Parathyroid adenoma (tissue), 2 donors: ENCODE results near the gene ELL.

ENCODE experiments used
- H2AFZ ChIP-seq: fragments of 300-600 bp; sonication (generic); one replicate; pipeline ENCODE4 v1.7.0; 2017; ENCODE audit warnings: antibody characterized with exemption, mild to moderate bottlenecking
- H3K27ac ChIP-seq: fragments of 300-600 bp; sonication (generic); one replicate; pipeline ENCODE4 v1.7.0; 2017
- H3K27me3 ChIP-seq: fragments of 300-600 bp; sonication (generic); one replicate; pipeline ENCODE4 v1.7.0; 2017; ENCODE audit warnings: low read length; ENCODE audit not compliant: control insufficient read depth, insufficient read depth
- H3K36me3 ChIP-seq: fragments of 300-600 bp; sonication (generic); one replicate; pipeline ENCODE4 v1.7.0; 2017; ENCODE audit warnings: low read length; ENCODE audit not compliant: control insufficient read depth, insufficient read depth
- H3K4me1 ChIP-seq: fragments of 300-600 bp; sonication (generic); one replicate; pipeline ENCODE4 v1.7.0; 2017; ENCODE audit warnings: control low read depth
- H3K4me2 ChIP-seq: fragments of 300-600 bp; sonication (generic); one replicate; pipeline ENCODE4 v1.7.0; 2017; ENCODE audit warnings: low read length
- H3K4me3 ChIP-seq: fragments of 300-600 bp; sonication (generic); one replicate; pipeline ENCODE4 v1.7.0; 2017; ENCODE audit warnings: low read depth, low read length
- H3K79me2 ChIP-seq: fragments of 300-600 bp; sonication (generic); one replicate; pipeline ENCODE4 v1.7.0; 2017; ENCODE audit warnings: control low read depth
- H3K9ac ChIP-seq: fragments of 300-600 bp; sonication (generic); one replicate; pipeline ENCODE4 v1.7.0; 2017; ENCODE audit warnings: mild to moderate bottlenecking
- H3K9me3 ChIP-seq: fragments of 300-600 bp; sonication (generic); one replicate; pipeline ENCODE4 v1.7.0; 2017; ENCODE audit warnings: low read length; ENCODE audit not compliant: control insufficient read depth
- CTCF ChIP-seq: fragments of 300-600 bp; sonication (generic); IDR thresholded peaks from one replicate; pipeline ENCODE4 v1.7.0; 2017; ENCODE audit warnings: antibody characterized with exemption, mild to moderate bottlenecking
- donor health status: primary hyperparathyroidism.

The ELL gene

GRCh38 chr19:18439025-18439909 lies 82.6 kb downstream of the ELL start:
- Histone ChIP-seq H3K9me3 (no peaks in the 10 kb centered on the region), H3K27me3 (no peaks in the 10 kb centered on the region), H3K36me3 (no peaks in the 10 kb centered on the region), H3K4me3 (no peak overlapping the region), H2AFZ (peak overlapping the region; percentile 81), H3K27ac (peak overlapping the region; percentile 71), H3K9ac (no peak overlapping the region), H3K4me1 (peaks cover 14% of the 10 kb centered on the region), H3K79me2 (peaks cover 5% of the 10 kb centered on the region), H3K4me2 (no peak overlapping the region)
- no peak for TF ChIP-seq CTCF

- Histone ChIP-seq H3K4me1 (peaks cover 14% of the 10 kb centered on the region), H3K27ac (peak overlapping the region; percentile 71), H2AFZ (peak overlapping the region; percentile 81), H3K36me3 (no peaks in the 10 kb centered on the region), H3K9ac (no peak overlapping the region), H3K4me3 (peak overlapping the region; percentile 71), H3K9me3 (no peaks in the 10 kb centered on the region), H3K4me2 (peak overlapping the region; percentile 84), H3K79me2 (peaks cover under 1% of the 10 kb centered on the region), H3K27me3 (no peaks in the 10 kb centered on the region)
- no peak for TF ChIP-seq CTCF
Measured at GRCh38 chr19:18438331-18439024, 83.4 kb downstream of the ELL start.

DNA sequence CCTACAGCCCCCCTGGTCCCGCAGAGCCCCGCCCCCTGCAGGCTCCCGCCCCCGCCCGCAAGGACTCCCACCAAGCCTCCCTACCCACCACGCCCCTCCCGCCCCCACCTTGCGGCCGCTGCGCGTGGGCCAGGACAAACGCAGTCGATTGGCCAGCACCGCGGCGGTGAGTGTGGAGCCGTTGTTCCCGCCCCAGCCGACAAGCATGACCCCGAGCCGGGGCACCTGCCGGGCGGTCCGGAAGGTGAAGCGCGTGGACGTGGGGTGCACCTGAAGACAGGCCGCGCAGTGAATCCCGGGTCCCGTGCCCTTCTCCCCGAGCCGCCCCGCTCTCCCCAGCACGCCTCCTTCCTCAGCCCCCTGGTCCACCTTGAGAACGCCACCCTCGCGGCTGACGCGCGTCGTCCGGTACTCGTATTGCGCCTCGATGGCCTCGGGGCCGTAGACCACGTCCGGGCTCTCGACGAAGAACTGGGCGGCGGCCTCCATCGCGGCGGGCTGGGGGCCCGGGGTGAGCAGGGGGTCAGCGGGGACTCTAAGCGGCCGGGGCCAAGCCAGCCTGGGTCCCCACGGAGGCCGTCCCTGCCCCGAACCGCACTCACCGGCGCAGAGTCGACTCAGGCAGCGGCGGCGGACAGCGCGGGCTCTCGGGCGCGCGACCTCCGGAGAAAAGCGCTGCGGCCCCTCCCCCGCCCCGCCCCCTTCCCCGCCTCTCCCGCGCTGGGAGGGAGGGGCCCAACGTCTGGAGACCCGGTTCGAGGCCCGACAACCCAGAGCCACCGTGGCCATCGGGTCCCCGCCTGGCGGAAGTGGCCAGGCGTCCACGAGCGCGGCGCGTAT lies 84.2 kb downstream of the ELL start, which contains the start of gene ISYNA1:
Gene ISYNA1, minus strand, starts transcription at position 643 of the 840 bp plus-strand sequence. Its CDS starts 154 bp downstream, at position 489.
- Histone ChIP-seq H2AFZ (peak within 1 kb of the TSS; percentile 81), H3K4me1 (peaks cover 14% of the 10 kb centered on the region), H3K36me3 (no peaks in the 10 kb centered on the region), H3K27ac (peak within 1 kb of the TSS; percentile 71), H3K4me2 (peak within 1 kb of the TSS; percentile 84), H3K9me3 (no peaks in the 10 kb centered on the region), H3K4me3 (peak within 1 kb of the TSS; percentile 71), H3K79me2 (no peaks in the 10 kb centered on the region), H3K9ac (no peak within 1 kb of the TSS), H3K27me3 (no peaks in the 10 kb centered on the region)
- TF ChIP-seq CTCF: no peak

- Histone ChIP-seq H3K4me2 (peak overlapping the region; percentile 74), H3K9ac (no peak overlapping the region), H3K36me3 (no peaks in the 10 kb centered on the region), H3K4me1 (peaks cover 18% of the 10 kb centered on the region), H3K27ac (no peak overlapping the region), H2AFZ (peak overlapping the region; percentile 3), H3K4me3 (peak overlapping the region; percentile 43), H3K79me2 (no peaks in the 10 kb centered on the region), H3K27me3 (no peaks in the 10 kb centered on the region), H3K9me3 (no peaks in the 10 kb centered on the region)
- TF ChIP-seq CTCF: no peak
Measured at GRCh38 chr19:18436671-18437490, 85.0 kb downstream of the ELL start.
